IMR-90 (cell line): ENCODE results near the gene CTIF. TPM values are rescaled to one million over a fixed set of nuclear protein-coding genes. Genes with fewer than 3 reads are reported as not detected.

ENCODE experiments used
- ATAC-seq: fragments of 200-7000 bp; cut with Tn5 transposase; 2 replicates; pipeline ENCODE4 v1.9.1; 2020; ENCODE audit warnings: low read depth, mild to moderate bottlenecking, moderate library complexity
- BruUV-seq: library from RNA; stranded (reverse); fragments of 400-500 nt; replicated peaks from 2 replicates; lab custom pipeline; 2021; lab: Mats Ljungman, UMichigan
- CTCF ChIA-PET: fragments of 300-600 bp; formaldehyde crosslinking; extraction: SDS; loops from one replicate; lab custom pipeline; 2021; ENCODE audit warnings: antibody characterized with exemption; lab: Yijun Ruan, JAX
- POLR2A ChIA-PET: fragments of 300-600 bp; sonication (Branson Sonifier 250); formaldehyde crosslinking; loops from one replicate; lab custom pipeline; 2022; ENCODE audit warnings: antibody characterized with exemption; ENCODE audit not compliant: unreplicated experiment; lab: Charles Lee
- DNase-seq: peaks from one replicate; pipeline ENCODE4 v3.0.0; 2013
- H2AFZ ChIP-seq: replicated peaks from 2 replicates; pipeline ENCODE3; 2013; ENCODE audit warnings: low read length, mild to moderate bottlenecking; ENCODE audit not compliant: poor library complexity
- H2AK5ac ChIP-seq: 2 replicates; pipeline ENCODE4 v1.6.1; 2013; ENCODE audit warnings: low read depth, low read length, inconsistent platforms
- H2AK9ac ChIP-seq: replicated peaks from 2 replicates; pipeline ENCODE3; 2013; ENCODE audit warnings: mild to moderate bottlenecking, low read depth, low read length, moderate library complexity; ENCODE audit not compliant: poor library complexity
- H2BK120ac ChIP-seq: 2 replicates; pipeline ENCODE4 v1.6.1; 2013; ENCODE audit warnings: low read depth, low read length, inconsistent platforms
- H2BK15ac ChIP-seq: 3 replicates; pipeline ENCODE4 v1.6.1; 2013; ENCODE audit warnings: low read depth, low read length, inconsistent platforms
- H2BK20ac ChIP-seq: 2 replicates; pipeline ENCODE4 v1.6.1; 2013; ENCODE audit warnings: low read depth, mild to moderate bottlenecking, inconsistent platforms, low read length, moderate library complexity
- H2BK5ac ChIP-seq: 2 replicates; pipeline ENCODE4 v1.6.1; 2013; ENCODE audit warnings: mild to moderate bottlenecking, low read depth, low read length, inconsistent platforms; ENCODE audit not compliant: poor library complexity, severe bottlenecking
- H3K14ac ChIP-seq: replicated peaks from 2 replicates; pipeline ENCODE4 v1.6.1; 2013; ENCODE audit warnings: low read depth, low read length, inconsistent platforms
- H3K18ac ChIP-seq: 2 replicates; pipeline ENCODE4 v1.6.1; 2013; ENCODE audit warnings: low read depth, low read length, control low read depth
- H3K23ac ChIP-seq: 2 replicates; pipeline ENCODE4 v1.6.1; 2013; ENCODE audit warnings: low read depth, low read length, inconsistent platforms
- H3K27ac ChIP-seq: 2 replicates; pipeline ENCODE4 v1.5.1; 2013; ENCODE audit warnings: mild to moderate bottlenecking, control low read depth, low read length; ENCODE audit not compliant: insufficient read depth
- H3K27me3 ChIP-seq: 2 replicates; pipeline ENCODE4 v1.6.1; 2013; ENCODE audit warnings: low read length; ENCODE audit not compliant: control insufficient read depth, insufficient read depth
- H3K36me3 ChIP-seq: 2 replicates; pipeline ENCODE4 v1.6.1; 2013; ENCODE audit warnings: low read length, mixed read lengths; ENCODE audit not compliant: control insufficient read depth, insufficient read depth
- H3K4ac ChIP-seq: 2 replicates; pipeline ENCODE4 v1.6.1; 2013; ENCODE audit warnings: low read depth, low read length, inconsistent platforms
- H3K4me1 ChIP-seq: 2 replicates; pipeline ENCODE4 v1.6.1; 2013; ENCODE audit warnings: low read length, mixed read lengths; ENCODE audit not compliant: control insufficient read depth, insufficient read depth
- H3K4me2 ChIP-seq: 2 replicates; pipeline ENCODE4 v1.6.1; 2013; ENCODE audit warnings: low read depth, mild to moderate bottlenecking, control low read depth, low read length, moderate library complexity
- H3K4me3 ChIP-seq: 2 replicates; pipeline ENCODE4 v1.5.1; 2013; ENCODE audit warnings: low read depth, mild to moderate bottlenecking, control low read depth, low read length, moderate library complexity; ENCODE audit not compliant: insufficient read depth
- H3K56ac ChIP-seq: 2 replicates; pipeline ENCODE4 v1.6.1; 2013; ENCODE audit warnings: low read length, inconsistent platforms; ENCODE audit not compliant: insufficient read depth; ENCODE audit errors: extremely low read depth
- H3K79me1 ChIP-seq, 2 experiments: 2 replicates each; pipeline ENCODE4 v1.6.1; 2013; ENCODE audit warnings: low read length in 2 of 2, inconsistent platforms in 1 of 2, low read depth in 1 of 2
- H3K9ac ChIP-seq: 2 replicates; pipeline ENCODE4 v1.6.1; 2013; ENCODE audit warnings: low read depth, low read length, control low read depth
- H3K9me1 ChIP-seq: 2 replicates; pipeline ENCODE4 v1.6.1; 2013; ENCODE audit warnings: low read length, inconsistent platforms; ENCODE audit not compliant: insufficient read depth
- H3K9me3 ChIP-seq: 2 replicates; pipeline ENCODE4 v1.6.1; 2013; ENCODE audit warnings: low read length; ENCODE audit not compliant: control insufficient read depth, insufficient read depth
- H4K20me1 ChIP-seq: 2 replicates; pipeline ENCODE4 v1.6.1; 2013; ENCODE audit warnings: low read length, inconsistent platforms; ENCODE audit not compliant: insufficient read depth
- H4K5ac ChIP-seq: 2 replicates; pipeline ENCODE4 v1.6.1; 2013; ENCODE audit warnings: mild to moderate bottlenecking, low read depth, low read length, control low read depth
- H4K8ac ChIP-seq, 2 experiments: 2 replicates each; pipeline ENCODE4 v1.6.1; 2013; ENCODE audit warnings: low read depth in 2 of 2, low read length in 2 of 2, control low read depth in 1 of 2, inconsistent platforms in 1 of 2
- H4K91ac ChIP-seq: 2 replicates; pipeline ENCODE4 v1.6.1; 2013; ENCODE audit warnings: low read depth, low read length, inconsistent platforms; ENCODE audit not compliant: insufficient read depth
- CEBPB ChIP-seq: IDR thresholded peaks from 2 replicates; pipeline ENCODE4 v1.6.1; 2012; ENCODE audit warnings: low read depth, low read length, improper control_type of control experiment
- CHD1 ChIP-seq: IDR thresholded peaks from 2 replicates; pipeline ENCODE4 v1.6.1; 2012; ENCODE audit warnings: low read depth, low read length, improper control_type of control experiment
- MAFK ChIP-seq: IDR thresholded peaks from 2 replicates; pipeline ENCODE4 v1.6.1; 2012; ENCODE audit warnings: low read depth, low read length, improper control_type of control experiment
- RAD21 ChIP-seq: IDR thresholded peaks from 2 replicates; pipeline ENCODE4 v1.6.1; 2012; ENCODE audit warnings: low read length, improper control_type of control experiment
- RCOR1 ChIP-seq: IDR thresholded peaks from 2 replicates; pipeline ENCODE4 v1.6.1; 2012; ENCODE audit warnings: mild to moderate bottlenecking, low read length, improper control_type of control experiment; ENCODE audit not compliant: insufficient replicate concordance
- RFX5 ChIP-seq: IDR thresholded peaks from 2 replicates; pipeline ENCODE4 v1.8.0; 2012; ENCODE audit warnings: low read depth, mild to moderate bottlenecking, low read length, moderate library complexity
- USF2 ChIP-seq: fragments of 150-350 bp; IDR thresholded peaks from 2 replicates; pipeline ENCODE4 v1.6.1; 2017; ENCODE audit warnings: mild to moderate bottlenecking, antibody characterized with exemption, low read length, low read depth
- WGBS, 2 experiments: methylation state at CpG; one replicate each; pipeline versions ENCODE4 v1.1.5 to v1.1.7; 2013; ENCODE audit warnings: missing lambda C conversion rate in 2 of 2; ENCODE audit not compliant: insufficient read length in 1 of 2; ENCODE audit errors: extremely low coverage in 2 of 2; 5-methylcytosine and 5-hydroxymethylcytosine counted together
- dilution Hi-C: fragments of 300-500 bp; cut with HindIII; formaldehyde crosslinking; loops from one replicate; pipeline ENCODE4 v1.14.3; 2018; ENCODE audit warnings: low sequenced_read_pairs; ENCODE audit not compliant: unreplicated experiment
- in situ Hi-C: fragments of 300-500 bp; cut with MboI; formaldehyde crosslinking; loops from 3 replicates; pipeline ENCODE4 v1.14.3; 2019; ENCODE audit warnings: low sequenced_read_pairs, inconsistent platforms, mixed read lengths
- intact Hi-C: fragments of 100-400 bp; cut with micrococcal nuclease; formaldehyde crosslinking; loops from 2 replicates; pipeline ENCODE4 v1.10.0; 2022
- polyA plus RNA-seq, 3 experiments: library from polyadenylated mRNA; depleted of rRNA; stranded (reverse); fragments of >200 nt; gene quantifications; 2 replicates each; pipeline ENCODE4 v1.2.3, GENCODE V29; 2012; ENCODE audit warnings: low replicate concordance in 1 of 3
- total RNA-seq: library from RNA; depleted of rRNA; stranded (reverse); fragments of >200 nt; gene quantifications from 2 replicates; pipeline ENCODE4 v1.2.3, GENCODE V29; 2012

CTIF gene
- total and polyA plus RNA-seq, 2 of the 4 experiments (the other 2 are of a cell fraction): 25.1 to 57.0 TPM

GRCh38 chr18:48864876-48865275 is 326.0 kb downstream of the CTIF start:
- no peak overlapping the region for H3K9ac ChIP-seq
- no peak overlapping the region for H3K4ac ChIP-seq
- peaks cover 4% of the 10 kb centered on the region for H3K9me3 ChIP-seq
- H3K4me2 ChIP-seq: no peak overlapping the region
- ATAC-seq: no peak
- no peak overlapping the region for H2AK9ac ChIP-seq
- peaks cover 23% of the 10 kb centered on the region; the same call in 1 of the 2 replicates for H3K36me3 ChIP-seq
- no peak overlapping the region for H2AFZ ChIP-seq
- peaks cover 0 to 12% of the 10 kb centered on the region in 2 experiments; a peak in 2 of 4 replicates for H3K79me1 ChIP-seq
- no peak overlapping the region for H2BK20ac ChIP-seq
- H2BK120ac ChIP-seq: no peak overlapping the region
- DNase-seq: no peak
- no peak overlapping the region for H4K91ac ChIP-seq
- ChIA-PET POLR2A (no interaction called here), CTCF (no interaction called here)
- H4K20me1 ChIP-seq: peaks cover 1% of the 10 kb centered on the region; the same call in 1 of the 2 replicates
- H3K56ac ChIP-seq: no peak overlapping the region
- WGBS, 2 experiments: 94% methylated on average over 6 of the region's 15 CpGs; no CpG with 5 or more reads in 1 of the 2 experiments
- H2BK5ac ChIP-seq: no peak overlapping the region
- H3K14ac ChIP-seq: no peak overlapping the region
- no peak overlapping the region for H3K27ac ChIP-seq
- H2BK15ac ChIP-seq: no peak overlapping the region
- H3K4me3 ChIP-seq: no peak overlapping the region
- dilution Hi-C loops: no loop called here
- no peak overlapping the region for H2AK5ac ChIP-seq
- BruUV-seq: no TSS peak
- intact Hi-C loops: loop anchor here (5.0 kb wide), 1 partner anchor 82 kb away; no protein-coding TSS in a partner anchor
- H3K18ac ChIP-seq: no peak overlapping the region
- in situ Hi-C loops: no loop called here
- peaks cover 12% of the 10 kb centered on the region; the same call in 1 of the 2 replicates for H3K4me1 ChIP-seq
- no peak overlapping the region for H4K5ac ChIP-seq
- no peak for TF ChIP-seq RAD21
- no peak for TF ChIP-seq RFX5
- no peak for TF ChIP-seq MAFK
- no peak for TF ChIP-seq CHD1
- TF ChIP-seq USF2: no peak
- TF ChIP-seq CEBPB: no peak
- no peak for TF ChIP-seq RCOR1
- H3K23ac ChIP-seq: no peak overlapping the region
- peaks cover 4% of the 10 kb centered on the region; the same call in 1 of the 2 replicates for H3K9me1 ChIP-seq
- no peak overlapping the region for H4K8ac ChIP-seq
- no peaks in the 10 kb centered on the region for H3K27me3 ChIP-seq
